GM18858 (cell line): ENCODE measurements around the gene RAD51D.
A peak's percentile ranks its signal among the peaks of the same experiment; 100 is the strongest.
"Not testable (repeated sequence)": the region's sequence is repeated elsewhere in the genome, so short reads cannot be mapped to it uniquely, and the experiment has no call there.

ENCODE experiments used
- ATAC-seq: cut with Tn5 transposase; IDR thresholded peaks from one replicate; pipeline ENCODE4 v1.9.1; 2021; ENCODE audit not compliant: unreplicated experiment

The RAD51D gene

DNA sequence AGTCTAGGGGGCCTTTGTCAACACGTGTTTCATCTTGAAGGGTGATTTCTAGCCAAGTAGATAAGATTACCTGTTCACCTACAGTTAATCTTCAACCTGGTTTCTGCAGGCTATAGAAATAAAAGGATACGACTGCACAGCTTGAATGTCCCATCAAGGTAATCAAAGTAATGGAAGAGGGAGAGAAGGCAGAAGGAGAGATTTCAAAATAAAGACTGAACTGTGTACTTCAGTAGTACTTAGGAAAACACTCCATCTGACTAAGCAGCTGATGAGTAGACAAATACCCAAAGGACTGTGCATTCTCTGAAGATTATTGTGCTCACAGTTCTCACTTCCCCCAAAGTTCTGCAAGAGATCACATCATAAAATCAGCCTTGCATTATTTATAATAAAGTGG is 50.3 kb downstream of the RAD51D start:
- no peak for ATAC-seq

DNA sequence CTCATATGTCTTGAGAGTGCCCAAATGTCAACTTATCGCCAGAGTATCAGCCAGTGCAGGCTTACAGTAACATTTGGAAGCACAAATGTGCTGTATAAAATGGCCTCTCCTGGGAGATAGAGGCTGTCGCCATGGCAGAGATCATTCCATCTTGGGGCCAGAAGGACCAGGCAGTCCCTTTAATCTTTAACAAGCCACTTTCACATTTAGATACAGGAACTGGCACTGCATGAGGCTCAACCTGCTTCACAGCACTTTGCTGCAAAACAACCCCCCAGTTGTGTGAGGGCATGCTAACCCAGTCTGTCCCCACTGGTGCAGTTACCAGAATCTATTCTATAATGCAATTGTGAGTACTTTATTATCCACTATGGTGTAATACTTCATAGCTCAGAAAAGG is 51.4 kb downstream of the RAD51D start:
- no peak for ATAC-seq

GRCh38 chr17:35065880-35066279 is 53.8 kb downstream of the RAD51D start:
- no peak for ATAC-seq

GRCh38 chr17:35064516-35065215 is 55.0 kb downstream of the RAD51D start:
- ATAC-seq: no peak

DNA sequence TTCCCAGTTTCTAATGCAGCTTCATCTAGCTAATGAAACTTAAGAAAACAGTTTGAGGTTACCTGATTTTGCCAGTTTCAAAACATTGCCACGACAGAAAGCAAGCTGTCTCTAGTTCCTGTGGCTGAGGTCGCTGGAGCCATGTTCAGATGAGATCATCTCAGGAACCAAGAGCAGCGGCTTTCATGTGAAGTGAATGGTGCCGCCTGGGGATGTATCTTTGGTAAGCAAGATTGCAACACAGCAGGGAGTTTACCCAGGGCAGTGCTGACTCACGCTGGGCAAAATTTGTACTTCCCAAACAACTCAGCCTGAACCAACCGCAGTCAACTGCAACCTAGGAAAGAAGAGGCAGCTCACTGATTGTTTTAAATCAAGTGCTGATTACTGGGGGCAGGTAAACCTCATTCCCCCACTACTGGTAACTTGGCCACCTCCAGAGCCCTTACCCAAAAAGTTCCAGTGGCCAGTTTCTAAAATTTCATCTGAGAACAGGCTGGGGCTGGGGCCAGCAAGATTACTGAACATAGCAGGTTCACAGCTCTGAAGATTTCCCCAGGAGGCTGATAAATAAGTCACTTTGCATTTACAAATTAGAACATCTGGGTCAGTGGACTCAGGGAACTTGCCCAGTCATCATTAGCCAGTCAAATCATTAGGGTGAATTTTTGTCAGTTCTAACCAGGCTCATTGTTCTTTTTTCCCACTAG is 56.0 kb downstream of the RAD51D start, which contains the start of gene RFFL:
TSS of gene RFFL (minus strand) at position 194 of the 710 bp plus-strand sequence. CDS start 37,154 bp downstream, outside the sequence.
- peak; percentile 78 for ATAC-seq

DNA sequence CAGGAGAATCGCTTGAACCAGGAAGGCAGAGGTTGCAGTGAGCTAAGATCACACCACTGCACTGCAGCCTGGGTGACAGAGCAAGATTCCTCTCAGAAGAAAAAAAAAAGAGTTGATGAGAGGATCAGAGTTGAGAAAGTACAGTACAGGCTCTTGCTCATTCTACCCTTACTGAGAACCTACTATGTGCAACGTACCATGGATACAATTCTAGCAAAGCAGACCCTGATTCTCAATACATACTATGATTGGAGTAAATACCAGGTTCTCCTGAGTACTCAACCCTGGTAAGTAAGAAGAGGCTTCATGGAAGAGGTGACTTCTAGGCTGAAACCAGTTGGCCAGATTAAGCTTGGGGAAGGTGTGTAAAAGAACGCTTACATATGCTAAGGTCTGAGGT is 57.4 kb downstream of the RAD51D start:
- ATAC-seq: no peak

DNA sequence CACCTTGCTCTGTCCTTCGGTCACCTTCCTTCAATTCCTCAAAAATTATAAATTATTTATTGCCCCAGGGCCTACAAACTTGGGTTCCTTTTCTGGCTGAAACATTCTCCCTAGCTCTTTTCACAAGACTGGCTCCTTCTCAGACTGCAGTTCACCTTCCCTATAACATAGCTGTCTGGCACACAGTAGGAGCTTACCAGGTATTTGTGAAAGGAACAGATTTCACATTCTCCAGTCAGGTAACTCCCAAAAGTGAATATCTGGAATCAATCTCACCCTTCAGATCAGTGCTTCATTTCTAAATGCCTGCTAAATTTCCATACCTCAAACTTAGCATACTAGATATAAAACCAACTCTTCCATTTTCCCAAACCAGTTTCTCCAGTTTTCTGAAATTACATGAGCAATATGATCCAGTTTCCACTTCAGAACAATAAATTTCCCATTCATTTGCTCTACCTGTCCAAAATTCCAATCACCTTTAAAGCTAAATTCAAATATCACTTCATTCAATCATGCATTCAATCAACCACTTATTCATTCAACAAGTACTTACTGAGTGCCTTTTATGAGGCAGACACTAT is 62.2 kb downstream of the RAD51D start:
- ATAC-seq: no peak

GRCh38 chr17:35056013-35056412 is 63.6 kb downstream of the RAD51D start:
- ATAC-seq: no peak

GRCh38 chr17:35053204-35053603 is 66.5 kb downstream of the RAD51D start:
- no peak for ATAC-seq

GRCh38 chr17:35052780-35053179 is 66.9 kb downstream of the RAD51D start:
- no peak for ATAC-seq

GRCh38 chr17:35052241-35052610 is 67.4 kb downstream of the RAD51D start:
- ATAC-seq: no peak

GRCh38 chr17:35051579-35052240 is 68.0 kb downstream of the RAD51D start:
- no peak for ATAC-seq

DNA sequence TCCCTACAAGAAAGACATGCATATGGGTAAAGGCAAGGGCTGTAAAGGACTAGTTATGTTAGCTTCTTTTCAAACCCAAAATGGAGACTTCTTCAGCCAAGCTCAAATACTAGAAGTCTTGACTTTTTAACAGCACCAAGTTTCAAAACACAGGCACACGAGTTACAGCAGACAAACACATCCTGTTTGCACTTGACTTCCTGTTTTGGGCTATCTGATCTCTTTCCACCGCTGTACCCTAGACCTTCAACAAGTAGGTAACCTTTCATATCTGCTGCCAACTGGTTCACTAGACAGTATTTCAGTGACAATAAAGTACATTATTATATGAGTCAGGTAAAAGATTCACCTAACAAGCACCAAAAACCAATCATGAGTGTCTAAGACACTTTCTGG is 68.5 kb downstream of the RAD51D start:
- ATAC-seq: peak; percentile 38

GRCh38 chr17:35050170-35050569 is 69.5 kb downstream of the RAD51D start:
- no peak for ATAC-seq

GRCh38 chr17:35048685-35049379 is 70.8 kb downstream of the RAD51D start:
- no peak for ATAC-seq

GRCh38 chr17:35046740-35047283 is 72.8 kb downstream of the RAD51D start:
- ATAC-seq: peak; percentile 37

DNA sequence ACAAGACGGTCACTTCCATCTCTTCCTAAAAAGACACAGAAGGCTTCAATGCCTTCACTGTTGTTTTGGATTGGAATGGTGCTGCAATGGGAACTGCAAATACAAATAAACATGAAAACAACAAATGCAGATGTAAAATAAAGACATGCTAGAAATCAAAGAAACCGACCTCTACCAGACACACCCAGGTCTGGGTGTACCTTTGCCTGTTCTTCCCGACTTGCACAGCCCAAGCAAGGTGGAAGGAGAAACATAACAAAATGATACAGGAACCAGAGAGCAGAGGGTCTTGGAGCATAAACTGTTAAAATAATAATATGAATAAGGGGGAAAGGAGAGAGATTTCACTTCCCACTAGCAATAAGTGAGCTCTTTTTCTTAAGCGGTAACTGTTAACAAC is 73.4 kb downstream of the RAD51D start:
- ATAC-seq: no peak

- ATAC-seq: not testable (repeated sequence)
Observed at GRCh38 chr17:35045458-35045979, 74.1 kb downstream of the RAD51D start.

- ATAC-seq: no peak
Observed at GRCh38 chr17:35044181-35044580, 75.5 kb downstream of the RAD51D start.
